Endothelial cell of umbilical vein (primary cell): ENCODE results near the gene CARD11. TPM values are rescaled to one million over a fixed set of nuclear protein-coding genes. Genes with fewer than 3 reads are reported as not detected.

Experiments
- BruUV-seq: library from RNA; stranded (reverse); fragments of 400-500 nt; replicated peaks from 2 replicates; lab custom pipeline; 2021; lab: Mats Ljungman, UMichigan
- CTCF ChIA-PET: fragments of 300-600, 350-600 bp; sonication (Branson Sonifier 250); formaldehyde crosslinking; loops from one replicate; lab custom pipeline; 2021; ENCODE audit warnings: antibody characterized with exemption, inconsistent platforms; lab: Charles Lee
- POLR2A ChIA-PET: fragments of 300-600, 350-600 bp; sonication (Branson Sonifier 250); formaldehyde crosslinking; loops from one replicate; lab custom pipeline; 2021; ENCODE audit warnings: antibody characterized with exemption, inconsistent platforms; lab: Charles Lee
- DNase-seq: peaks from one replicate; pipeline ENCODE4 v3.0.0-alpha.2; 2011; ENCODE audit warnings: low read depth, low spot score
- FAIRE-seq: peaks from 2 replicates; lab custom pipeline; 2011; peaks lifted over from hg19 to GRCh38; lab: Jason Lieb, UNC
- H2AFZ ChIP-seq: 2 replicates; pipeline ENCODE4 v1.6.0; 2012; ENCODE audit warnings: low read depth, low read length, control low read depth, inconsistent platforms
- H3K27ac ChIP-seq: 2 replicates; pipeline ENCODE4 v1.5.1; 2011; ENCODE audit warnings: low read depth, mild to moderate bottlenecking, control low read depth, low read length, moderate library complexity; ENCODE audit not compliant: insufficient read depth
- H3K27me3 ChIP-seq, 2 experiments: 2 replicates each; pipeline versions ENCODE4 v1.6.0 to v1.6.1; 2011; ENCODE audit warnings: low read length in 2 of 2, mixed read lengths in 1 of 2; ENCODE audit not compliant: control insufficient read depth in 2 of 2, insufficient read depth in 2 of 2
- H3K36me3 ChIP-seq, 2 experiments: 2 replicates in 1 of 2; 3 replicates in 1 of 2; pipeline ENCODE4 v1.5.1; 2011; ENCODE audit warnings: low read length in 2 of 2, mild to moderate bottlenecking in 1 of 2, moderate library complexity in 1 of 2; ENCODE audit not compliant: control insufficient read depth in 2 of 2, insufficient read depth in 2 of 2; ENCODE audit errors: extremely low read depth in 1 of 2
- H3K4me1 ChIP-seq: 3 replicates; pipeline ENCODE4 v1.5.1; 2011; ENCODE audit warnings: mild to moderate bottlenecking, low read length; ENCODE audit not compliant: control insufficient read depth, insufficient read depth; ENCODE audit errors: extremely low read depth
- H3K4me2 ChIP-seq: 2 replicates; pipeline ENCODE4 v1.6.1; 2011; ENCODE audit warnings: low read length, control low read depth, mixed read lengths; ENCODE audit not compliant: insufficient read depth
- H3K4me3 ChIP-seq, 3 experiments: fragments of 200-600 bp in 1 of 3; sonication (generic), shearing (Covaris generic) in 1 of 3; replicated peaks in 1 of 3; 2 replicates each; pipeline ENCODE4 v1.5.1; 2011 to 2016; ENCODE audit warnings: control low read depth in 3 of 3, low read length in 3 of 3, mild to moderate bottlenecking in 2 of 3, inconsistent platforms in 1 of 3, low read depth in 1 of 3, moderate library complexity in 1 of 3; ENCODE audit not compliant: insufficient read depth in 1 of 3
- H3K79me2 ChIP-seq: 2 replicates; pipeline ENCODE4 v1.6.0; 2012; ENCODE audit warnings: low read length, inconsistent platforms; ENCODE audit not compliant: control insufficient read depth, insufficient read depth
- H3K9ac ChIP-seq: replicated peaks from 2 replicates; pipeline ENCODE3; 2011; ENCODE audit warnings: low read length, control low read depth; ENCODE audit not compliant: insufficient read depth; ENCODE audit errors: extremely low read depth
- H3K9me1 ChIP-seq: replicated peaks from 3 replicates; pipeline ENCODE4 v1.6.0; 2011; ENCODE audit warnings: mild to moderate bottlenecking, low read length; ENCODE audit not compliant: control insufficient read depth, insufficient read depth; ENCODE audit errors: extremely low read depth
- H3K9me3 ChIP-seq: replicated peaks from 2 replicates; pipeline ENCODE4 v1.5.1; 2012; ENCODE audit warnings: low read length, inconsistent platforms; ENCODE audit not compliant: control insufficient read depth, insufficient read depth
- H4K20me1 ChIP-seq: replicated peaks from 2 replicates; pipeline ENCODE3; 2011; ENCODE audit warnings: mild to moderate bottlenecking, low read length; ENCODE audit not compliant: control insufficient read depth, insufficient read depth; ENCODE audit errors: extremely low read depth
- EZH2 ChIP-seq: IDR thresholded peaks from 2 replicates; pipeline ENCODE4 v1.6.1; 2012; ENCODE audit warnings: borderline replicate concordance, low read depth, mild to moderate bottlenecking, moderate library complexity, low read length, inconsistent platforms; ENCODE audit not compliant: severe bottlenecking
- FOS ChIP-seq: IDR thresholded peaks from 2 replicates; pipeline ENCODE4 v1.6.1; 2011; ENCODE audit warnings: mild to moderate bottlenecking, low read length, moderate library complexity, borderline replicate concordance; ENCODE audit not compliant: insufficient read depth
- GATA2 ChIP-seq: IDR thresholded peaks from 2 replicates; pipeline ENCODE4 v1.7.0; 2011; ENCODE audit warnings: low read depth, mild to moderate bottlenecking, moderate library complexity, mixed read lengths, low read length; ENCODE audit not compliant: insufficient read length, insufficient read depth
- JUN ChIP-seq: IDR thresholded peaks from 2 replicates; pipeline ENCODE4 v1.6.1; 2011; ENCODE audit warnings: borderline replicate concordance, low read depth; ENCODE audit not compliant: insufficient read length, insufficient read depth
- MYC ChIP-seq: IDR thresholded peaks from one replicate; pipeline ENCODE4 v1.6.1; 2011; ENCODE audit warnings: mild to moderate bottlenecking, low read depth, low read length
- POLR2A ChIP-seq: IDR thresholded peaks from 2 replicates; pipeline ENCODE4 v1.6.1; 2012; ENCODE audit warnings: low read depth, mild to moderate bottlenecking, control low read depth, low read length
- POLR2AphosphoS5 ChIP-seq: IDR thresholded peaks from 2 replicates; pipeline ENCODE4 v1.6.1; 2012; ENCODE audit warnings: low read depth, mild to moderate bottlenecking, control low read depth, low read length, moderate library complexity; ENCODE audit not compliant: insufficient read depth
- dilution Hi-C: fragments of 300-500 bp; cut with MboI; formaldehyde crosslinking; loops from one replicate; pipeline ENCODE4 v1.15.0; 2019; ENCODE audit warnings: low sequenced_read_pairs; ENCODE audit not compliant: extremely low pct_ligation_motif_present
- intact Hi-C: fragments of 100-400 bp; cut with micrococcal nuclease; formaldehyde crosslinking; loops from one replicate; pipeline ENCODE4 v1.10.0; 2022
- polyA plus RNA-seq, 4 experiments: library from polyadenylated mRNA; depleted of rRNA in 3 of 4; stranded (reverse) in 3 of 4; unstranded in 1 of 4; fragments of >200 nt; gene quantifications; 2 replicates each; pipeline versions ENCODE4 v1.2.1 to v1.2.3, GENCODE V29; 2011 to 2012; ENCODE audit warnings: missing spikeins in 1 of 4
- total RNA-seq: library from RNA; stranded (reverse); gene quantifications from 2 replicates; pipeline ENCODE4 v1.2.3, GENCODE V29; 2021
- TF ChIP-seq, protein P1 (sequence below): IDR thresholded peaks from 2 replicates; pipeline ENCODE4 v1.6.1; 2011; ENCODE audit not compliant: insufficient read depth, insufficient read length
- TF ChIP-seq, protein P2 (sequence below), 2 donors: IDR thresholded peaks; 1 replicate in 1 of 2; 2 replicates in 1 of 2; pipeline ENCODE4 v1.5.1; 2011; ENCODE audit warnings: low read length in 2 of 2, mild to moderate bottlenecking in 2 of 2, moderate library complexity in 2 of 2, control low read depth in 1 of 2, inconsistent platforms in 1 of 2, low read depth in 1 of 2; ENCODE audit not compliant: insufficient read depth in 1 of 2; ENCODE audit errors: extremely low read depth in 1 of 2

Gene CARD11
- total and polyA plus RNA-seq, 2 donors (not counting 3 experiments of a cell fraction or from before 2014, with no cell fraction given): 20.4 to 41.8 TPM

DNA sequence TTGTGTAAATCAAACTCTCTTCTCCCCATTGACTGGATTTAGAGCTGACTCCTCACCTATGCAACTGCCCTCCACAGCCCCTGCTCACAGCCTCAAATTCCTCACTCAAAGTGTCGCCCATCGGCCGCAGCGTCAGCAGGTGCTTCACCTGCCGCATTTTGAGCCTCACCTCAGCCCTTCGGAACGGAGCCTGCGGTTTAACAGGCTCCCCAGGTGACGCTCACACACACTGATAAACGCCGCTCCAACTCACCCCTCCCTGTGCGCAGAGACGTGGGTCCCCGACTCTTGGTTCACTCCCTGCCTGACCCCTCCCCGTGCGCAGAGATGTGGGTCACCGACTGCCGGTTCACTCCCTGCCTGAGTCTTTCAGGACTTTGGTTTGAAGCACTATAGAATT, 57.1 kb downstream of the CARD11 start:
- BruUV-seq: no TSS peak
- Histone ChIP-seq H3K36me3 (no peaks in the 10 kb centered on the region), H3K4me3 (no peak overlapping the region), H3K79me2 (no peaks in the 10 kb centered on the region), H3K9me1 (no peaks in the 10 kb centered on the region), H3K9me3 (no peaks in the 10 kb centered on the region), H3K27me3 (no peaks in the 10 kb centered on the region), H3K9ac (no peak overlapping the region), H3K4me1 (no peaks in the 10 kb centered on the region), H3K4me2 (no peak overlapping the region), H2AFZ (no peak overlapping the region), H3K27ac (no peak overlapping the region), H4K20me1 (no peaks in the 10 kb centered on the region)
- POLR2A ChIA-PET: no interaction called here
- no peak for FAIRE-seq
- DNase-seq: no peak
- intact Hi-C loops: no loop called here
- CTCF ChIA-PET: no interaction called here
- dilution Hi-C loops: no loop called here
- TF ChIP-seq MYC (no peak), GATA2 (no peak), EZH2 (no peak), POLR2AphosphoS5 (no peak), POLR2A (no peak), JUN (no peak), FOS (no peak)
- TF ChIP-seq, protein P1, sequence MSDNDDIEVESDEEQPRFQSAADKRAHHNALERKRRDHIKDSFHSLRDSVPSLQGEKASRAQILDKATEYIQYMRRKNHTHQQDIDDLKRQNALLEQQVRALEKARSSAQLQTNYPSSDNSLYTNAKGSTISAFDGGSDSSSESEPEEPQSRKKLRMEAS: no peak
- TF ChIP-seq, protein P2, sequence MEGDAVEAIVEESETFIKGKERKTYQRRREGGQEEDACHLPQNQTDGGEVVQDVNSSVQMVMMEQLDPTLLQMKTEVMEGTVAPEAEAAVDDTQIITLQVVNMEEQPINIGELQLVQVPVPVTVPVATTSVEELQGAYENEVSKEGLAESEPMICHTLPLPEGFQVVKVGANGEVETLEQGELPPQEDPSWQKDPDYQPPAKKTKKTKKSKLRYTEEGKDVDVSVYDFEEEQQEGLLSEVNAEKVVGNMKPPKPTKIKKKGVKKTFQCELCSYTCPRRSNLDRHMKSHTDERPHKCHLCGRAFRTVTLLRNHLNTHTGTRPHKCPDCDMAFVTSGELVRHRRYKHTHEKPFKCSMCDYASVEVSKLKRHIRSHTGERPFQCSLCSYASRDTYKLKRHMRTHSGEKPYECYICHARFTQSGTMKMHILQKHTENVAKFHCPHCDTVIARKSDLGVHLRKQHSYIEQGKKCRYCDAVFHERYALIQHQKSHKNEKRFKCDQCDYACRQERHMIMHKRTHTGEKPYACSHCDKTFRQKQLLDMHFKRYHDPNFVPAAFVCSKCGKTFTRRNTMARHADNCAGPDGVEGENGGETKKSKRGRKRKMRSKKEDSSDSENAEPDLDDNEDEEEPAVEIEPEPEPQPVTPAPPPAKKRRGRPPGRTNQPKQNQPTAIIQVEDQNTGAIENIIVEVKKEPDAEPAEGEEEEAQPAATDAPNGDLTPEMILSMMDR (IDR thresholded peaks at IDR 0.05; ENCODE audit: extremely low read depth in 1 of 2, insufficient read depth in 1 of 2, low read depth in 1 of 2, low read length in 2 of 2): no peak
